Measurements from ENCODE around the gene NIPAL3.

GRCh38 chr1:24425922-24426321 is 10.3 kb downstream of the NIPAL3 start:
- TF ChIP-seq POLR2A (IDR thresholded peaks at IDR 0.05; ENCODE audit: low read length), result no peak
- no peak for TF ChIP-seq GATA1 (IDR thresholded peaks at IDR 0.05; ENCODE audit: low read depth, low read length)
